Right cardiac atrium (tissue), 5 donors: Measurements from ENCODE around the gene ARMC8. TPM values are rescaled to one million over a fixed set of nuclear protein-coding genes. Genes with fewer than 3 reads are reported as not detected.

ENCODE experiments used
- ATAC-seq, 2 donors: fragments of 200-7000 bp; cut with Tn5 transposase; one replicate each; pipeline versions ENCODE4 v1.8.0 to v1.9.1; 2020; ENCODE audit warnings: moderate library complexity in 2 of 2, mild to moderate bottlenecking in 1 of 2
- DNase-seq, 3 donors: peaks; one replicate each; pipeline ENCODE4 v3.0.0-alpha.2; 2020
- H3K27ac ChIP-seq: one replicate; pipeline ENCODE4 v1.5.1; 2013; ENCODE audit warnings: mild to moderate bottlenecking, low read length, control low read depth, moderate library complexity
- H3K27me3 ChIP-seq: one replicate; pipeline ENCODE4 v1.6.1; 2013; ENCODE audit not compliant: control insufficient read depth, insufficient read depth
- H3K4me1 ChIP-seq: one replicate; pipeline ENCODE4 v1.6.1; 2013; ENCODE audit warnings: low read length; ENCODE audit not compliant: control insufficient read depth, insufficient read depth
- H3K4me3 ChIP-seq: one replicate; pipeline ENCODE4 v1.5.1; 2013; ENCODE audit warnings: low read length, control low read depth
- H3K9me3 ChIP-seq: one replicate; pipeline ENCODE4 v1.6.1; 2013; ENCODE audit warnings: low read length; ENCODE audit not compliant: control insufficient read depth
- WGBS: extraction: QIAGEN DNeasy Blood & Tissue Kit; methylation state at CpG from one replicate; pipeline ENCODE4 v1.1.7; 2013; 5-methylcytosine and 5-hydroxymethylcytosine counted together
- intact Hi-C, 4 donors: fragments of 100-400 bp; cut with DNase I; formaldehyde crosslinking; loops; one replicate each; pipeline versions ENCODE4 v1.11.0 to v1.14.0; 2022 to 2023
- polyA plus RNA-seq: library from polyadenylated mRNA; stranded (reverse); fragments of 200-250 nt; gene quantifications from one replicate; pipeline ENCODE4 v1.2.3, GENCODE V29; 2013
- total RNA-seq, 4 donors: library from RNA; stranded (reverse); fragmentation: NEBNext Ultra II Directional; extraction: Animal tissue kit (Norgen Biotek cat#: 25700); gene quantifications; one replicate each; pipeline ENCODE4 v1.2.1, GENCODE V29; 2021
- donor health status: healthy with polysubstance abuse.
- donor health status: DM: no; HTN: yes; CAD: no.
- donor health status: DM: no; HTN: no; CAD: no.
- donor health status: DM: no; HTN: yes; CAD: no; lungs with severe emphysema.
- donor health status: DM: yes; HTN: yes; CAD: no.

ARMC8 gene
- total and polyA plus RNA-seq, 5 donors = 14.3 to 48.6 (median 35.3) TPM

GRCh38 chr3:138200424-138200823, 13.3 kb downstream of the ARMC8 start:
- Histone ChIP-seq H3K4me1 (peaks cover 10% of the 10 kb centered on the region), H3K9me3 (no peaks in the 10 kb centered on the region), H3K27ac (no peak overlapping the region), H3K27me3 (no peaks in the 10 kb centered on the region), H3K4me3 (no peak overlapping the region)
- intact Hi-C loops = no loop called here
- 89% methylated on average over 1 of the region's 1 CpG for WGBS
- ATAC-seq = no peak
- no peak for DNase-seq

DNA sequence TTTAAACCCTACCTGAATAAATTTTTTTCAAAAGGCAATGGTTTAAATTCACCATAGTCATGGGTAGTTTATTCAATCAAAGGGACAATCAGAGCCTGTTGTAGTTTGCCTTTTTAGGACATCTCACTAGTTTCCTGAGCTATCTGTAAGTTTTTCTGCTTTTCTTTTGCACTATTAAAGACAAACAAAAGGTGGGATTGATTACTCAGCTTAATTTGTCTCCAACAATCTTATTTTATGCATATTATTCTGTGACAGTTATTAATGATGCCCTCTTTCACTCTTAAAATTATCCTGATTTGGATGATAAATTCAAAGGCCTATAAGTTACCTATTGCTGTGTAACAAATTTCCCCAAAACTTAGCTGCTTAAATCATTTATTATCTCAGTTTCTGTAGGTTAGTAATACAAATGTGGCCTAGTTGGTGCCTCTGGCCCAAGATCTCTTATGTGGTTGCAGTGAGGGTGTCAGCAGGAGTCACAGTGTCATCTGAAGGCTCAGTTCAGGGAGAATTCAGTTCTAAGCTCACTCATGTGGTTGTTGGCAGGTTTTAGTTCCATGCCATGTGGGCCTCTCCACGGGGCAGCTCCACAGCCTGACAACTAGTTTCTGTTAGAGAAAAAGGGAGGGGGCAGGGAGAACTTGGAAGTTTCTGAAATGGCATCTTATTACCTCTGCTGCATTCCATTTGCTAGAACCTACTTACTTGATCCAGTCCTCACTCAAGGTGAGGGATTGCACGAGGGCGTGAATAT, 16.0 kb downstream of the ARMC8 start:
- ATAC-seq (no peak), DNase-seq (no peak)
- Histone ChIP-seq H3K4me3 (no peak overlapping the region), H3K4me1 (peaks cover 6% of the 10 kb centered on the region), H3K27me3 (no peaks in the 10 kb centered on the region), H3K9me3 (no peaks in the 10 kb centered on the region), H3K27ac (no peak overlapping the region)
- intact Hi-C loops = no loop called here
- 82% methylated on average over 3 of the region's 3 CpGs for WGBS

GRCh38 chr3:138203938-138204337, 16.8 kb downstream of the ARMC8 start:
- intact Hi-C loops = no loop called here
- H3K27ac ChIP-seq = no peak overlapping the region
- no peak overlapping the region for H3K4me3 ChIP-seq
- peaks cover 6% of the 10 kb centered on the region for H3K4me1 ChIP-seq
- ATAC-seq (no peak), DNase-seq (no peak)
- 84% methylated on average over 4 of the region's 4 CpGs for WGBS
- no peaks in the 10 kb centered on the region for H3K9me3 ChIP-seq
- no peaks in the 10 kb centered on the region for H3K27me3 ChIP-seq

- 74% methylated on average over 5 of the region's 5 CpGs for WGBS
- H3K4me1 ChIP-seq = peaks cover 4% of the 10 kb centered on the region
Observed at GRCh38 chr3:138205527-138205926, 18.4 kb downstream of the ARMC8 start.

DNA sequence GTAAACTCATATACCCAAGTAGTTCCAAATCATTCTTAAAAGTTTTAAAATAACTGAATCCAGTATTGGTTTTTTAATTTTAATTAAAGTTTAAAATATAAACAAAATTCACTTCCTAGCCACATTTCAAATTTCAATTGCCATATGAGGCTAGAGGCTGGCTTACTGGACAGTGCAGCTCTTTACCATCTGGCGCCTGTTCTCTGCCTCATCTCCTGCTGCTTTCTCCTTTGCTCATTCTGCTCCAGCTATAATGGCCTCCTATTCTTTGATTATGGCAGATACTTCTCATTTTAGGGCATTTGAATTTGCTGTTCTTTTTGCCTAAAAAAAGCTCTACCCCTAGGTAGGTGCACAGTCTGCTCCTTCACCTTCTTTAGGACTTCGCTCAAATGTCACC, 19.1 kb downstream of the ARMC8 start:
- DNase-seq (no peak), ATAC-seq (no peak)
- H3K27me3 ChIP-seq = no peaks in the 10 kb centered on the region
- peaks cover 4% of the 10 kb centered on the region for H3K4me1 ChIP-seq
- H3K9me3 ChIP-seq = no peaks in the 10 kb centered on the region
- no peak overlapping the region for H3K4me3 ChIP-seq
- H3K27ac ChIP-seq = no peak overlapping the region
- intact Hi-C loops = no loop called here
- over 99% methylated on average over 2 of the region's 2 CpGs for WGBS

More at GRCh38 chr3:138205527-138205926, 18.4 kb downstream of the ARMC8 start:
- Histone ChIP-seq H3K4me3 (no peak overlapping the region), H3K27ac (no peak overlapping the region), H3K9me3 (no peaks in the 10 kb centered on the region), H3K27me3 (no peaks in the 10 kb centered on the region)
- DNase-seq (no peak), ATAC-seq (no peak)
- intact Hi-C loops = no loop called here

GRCh38 chr3:138210528-138210927, 23.4 kb downstream of the ARMC8 start:
- ATAC-seq (no peak), DNase-seq (no peak)
- intact Hi-C loops = no loop called here
- H3K4me3 ChIP-seq = no peak overlapping the region
- H3K4me1 ChIP-seq = no peaks in the 10 kb centered on the region
- no peaks in the 10 kb centered on the region for H3K9me3 ChIP-seq
- H3K27me3 ChIP-seq = no peaks in the 10 kb centered on the region
- WGBS = 87% methylated on average over 3 of the region's 3 CpGs
- H3K27ac ChIP-seq = no peak overlapping the region

DNA sequence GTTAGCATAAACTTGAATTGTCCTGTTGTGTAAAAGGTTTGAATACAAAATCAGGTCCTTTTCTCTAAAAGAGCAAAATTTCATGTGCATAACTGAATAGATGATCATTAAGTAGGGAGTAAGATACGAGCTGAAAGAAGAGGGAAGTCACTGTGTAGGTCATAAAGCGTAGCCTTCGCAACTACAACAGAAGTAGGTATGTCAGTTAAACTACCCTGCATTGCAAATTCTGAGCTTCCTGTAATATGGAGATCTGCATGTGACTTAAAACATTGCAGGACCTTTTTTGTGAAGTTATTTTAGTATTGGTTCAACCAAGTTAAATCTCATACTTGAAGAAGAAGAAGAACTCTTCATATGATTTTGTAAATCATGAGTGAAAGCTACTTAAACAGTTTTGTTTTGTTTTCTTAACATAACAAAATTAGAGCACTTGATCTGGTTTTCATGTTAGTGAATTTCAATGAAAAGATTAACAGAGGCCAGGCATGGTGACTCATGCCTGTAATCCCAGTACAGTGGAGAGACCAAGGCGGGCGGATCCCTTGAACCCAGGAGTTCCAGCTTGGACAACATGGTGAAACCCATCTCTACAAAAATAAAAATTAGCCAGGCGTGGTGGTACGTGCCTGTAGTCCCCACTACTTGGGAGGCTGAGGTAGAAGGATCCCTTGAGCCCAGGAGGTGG, 26.4 kb downstream of the ARMC8 start:
- DNase-seq (no peak), ATAC-seq (no peak)
- no peak overlapping the region for H3K4me3 ChIP-seq
- intact Hi-C loops = no loop called here
- H3K9me3 ChIP-seq = no peaks in the 10 kb centered on the region
- WGBS = 97% methylated on average over 7 of the region's 7 CpGs
- no peaks in the 10 kb centered on the region for H3K27me3 ChIP-seq
- no peak overlapping the region for H3K27ac ChIP-seq
- no peaks in the 10 kb centered on the region for H3K4me1 ChIP-seq

DNA sequence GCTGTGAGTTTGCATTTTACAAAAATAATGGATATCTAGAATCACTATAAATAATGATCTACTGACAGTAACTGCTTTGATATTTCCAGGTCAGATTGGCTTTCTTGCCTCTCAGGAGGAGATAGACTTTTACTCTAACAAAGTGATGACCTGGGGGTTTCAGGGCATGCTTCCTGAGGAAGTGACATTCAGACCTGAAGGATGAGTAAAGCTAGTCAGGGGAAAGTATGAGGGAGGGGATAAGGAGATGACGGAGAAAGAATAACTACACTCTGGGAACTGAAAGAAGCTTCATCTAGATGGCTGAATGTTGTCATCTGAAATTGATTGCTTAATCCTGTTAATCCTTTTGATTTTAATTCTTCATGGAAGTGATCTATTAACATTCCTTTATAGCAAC, 32.2 kb downstream of the ARMC8 start:
- 61% methylated on average over 1 of the region's 1 CpG for WGBS
- Histone ChIP-seq H3K27me3 (no peaks in the 10 kb centered on the region), H3K4me1 (no peaks in the 10 kb centered on the region), H3K9me3 (no peaks in the 10 kb centered on the region), H3K4me3 (no peak overlapping the region), H3K27ac (no peak overlapping the region)
- DNase-seq (no peak), ATAC-seq (no peak)
- intact Hi-C loops = no loop called here

GRCh38 chr3:138220242-138220641, 33.1 kb downstream of the ARMC8 start:
- Histone ChIP-seq H3K4me3 (no peak overlapping the region), H3K27me3 (no peaks in the 10 kb centered on the region), H3K9me3 (no peaks in the 10 kb centered on the region), H3K4me1 (no peaks in the 10 kb centered on the region), H3K27ac (no peak overlapping the region)
- intact Hi-C loops = no loop called here
- no peak for ATAC-seq
- WGBS = 93% methylated on average over 1 of the region's 1 CpG
- no peak for DNase-seq

DNA sequence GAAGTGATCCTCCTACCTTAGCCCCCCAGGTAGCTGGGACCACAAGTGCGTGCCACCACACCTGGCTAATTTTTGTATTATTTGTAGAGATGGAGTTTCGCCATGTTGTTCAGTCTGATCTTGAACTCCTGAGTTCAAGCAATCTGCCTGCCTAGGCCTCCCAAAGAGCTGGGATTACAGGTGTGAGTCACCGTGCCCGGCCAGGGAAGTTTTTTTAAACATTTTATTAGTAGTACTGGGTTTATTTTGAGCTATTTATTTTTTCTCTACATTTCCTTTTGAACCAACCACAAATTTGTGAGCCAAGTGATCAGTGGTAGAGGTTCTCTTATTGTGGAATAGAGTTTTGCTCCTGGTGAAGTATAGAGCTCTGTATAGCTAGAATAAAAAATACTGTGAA, 33.7 kb downstream of the ARMC8 start:
- 91% methylated on average over 4 of the region's 4 CpGs for WGBS
- DNase-seq = no peak
- H3K27ac ChIP-seq = no peak overlapping the region
- no peaks in the 10 kb centered on the region for H3K9me3 ChIP-seq
- no peak overlapping the region for H3K4me3 ChIP-seq
- H3K4me1 ChIP-seq = no peaks in the 10 kb centered on the region
- no peaks in the 10 kb centered on the region for H3K27me3 ChIP-seq
- ATAC-seq = no peak
- intact Hi-C loops = no loop called here

DNA sequence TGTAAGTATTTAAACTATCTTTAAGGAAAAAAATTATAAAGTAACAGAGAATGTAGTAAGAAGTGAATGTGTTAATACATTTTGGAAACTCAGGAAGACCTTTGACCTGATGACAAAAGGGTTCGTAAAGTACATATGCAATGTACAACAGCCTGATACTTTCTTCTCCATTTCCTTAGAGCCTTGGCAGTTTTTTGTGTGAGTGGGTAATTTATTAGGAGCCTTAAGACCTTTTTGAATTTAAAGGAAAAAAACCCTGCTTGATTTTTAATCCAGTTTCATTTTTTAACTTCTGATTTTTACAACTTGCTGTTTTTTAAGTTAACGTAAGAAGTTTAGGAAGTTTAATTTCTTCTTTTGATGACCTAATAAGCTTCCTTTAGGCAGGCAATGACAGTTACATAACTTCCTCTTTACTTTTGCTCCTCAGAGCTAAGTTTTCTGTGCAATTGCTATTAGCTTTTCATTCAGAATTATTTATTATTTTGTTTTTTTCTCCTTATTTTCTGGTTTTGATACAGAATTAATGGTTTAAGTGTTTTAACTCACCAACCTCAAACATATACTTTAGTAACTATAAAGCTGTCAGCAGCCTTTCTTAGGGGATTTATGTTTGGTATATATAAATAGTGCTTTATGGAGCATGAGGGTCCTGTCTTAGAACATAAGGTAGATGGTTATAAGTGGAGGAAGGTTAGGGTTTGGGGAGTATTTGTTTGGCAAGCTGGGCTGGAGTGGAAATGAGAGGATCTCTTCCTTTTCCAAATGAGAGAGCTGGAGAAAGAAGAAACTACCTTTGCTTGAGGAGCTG, 35.2 kb downstream of the ARMC8 start:
- intact Hi-C loops = no loop called here
- Histone ChIP-seq H3K4me1 (no peaks in the 10 kb centered on the region), H3K27me3 (no peaks in the 10 kb centered on the region), H3K4me3 (no peak overlapping the region), H3K9me3 (no peaks in the 10 kb centered on the region), H3K27ac (no peak overlapping the region)
- no peak for DNase-seq
- WGBS = 40% methylated on average over 2 of the region's 2 CpGs
- no peak for ATAC-seq
